Fibroblast of lung (primary cell): ENCODE data around the gene FGD4.

Experiments used
- EZH2 ChIP-seq: IDR thresholded peaks from 2 replicates; pipeline ENCODE4 v1.5.1; 2012; ENCODE audit warnings: low read length, control low read depth, mild to moderate bottlenecking; ENCODE audit errors: missing control alignments
- TF ChIP-seq, protein P1 (sequence below), 2 donors: IDR thresholded peaks in 1 of 2; conservative IDR thresholded peaks in 1 of 2; 1 replicate in 1 of 2; 2 replicates in 1 of 2; pipeline ENCODE4 v1.5.1; 2011 to 2012; ENCODE audit warnings: low read length in 2 of 2, control low read depth in 1 of 2, inconsistent platforms in 1 of 2, low read depth in 1 of 2, mild to moderate bottlenecking in 1 of 2

DNA sequence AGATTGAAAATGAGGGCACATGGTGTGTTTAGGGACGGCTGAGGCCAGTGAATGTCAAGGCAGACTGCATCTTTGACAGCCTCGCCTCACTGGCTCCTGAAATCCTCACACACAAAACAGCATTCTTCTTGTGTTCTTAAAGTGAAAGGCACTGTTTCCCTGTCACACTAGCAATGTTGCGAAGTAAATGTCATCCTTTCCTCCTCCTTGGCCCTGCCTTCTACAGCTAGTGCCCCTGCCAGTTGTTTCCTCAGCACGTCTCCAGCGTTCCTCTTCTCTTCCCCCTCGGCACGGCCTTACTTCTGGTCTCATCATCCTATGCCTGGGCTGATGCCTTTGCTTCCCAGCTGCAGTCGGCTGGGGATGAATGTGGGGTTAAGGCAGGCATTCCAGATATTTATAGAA, 150.3 kb downstream of the FGD4 start:
- TF ChIP-seq, protein P1, sequence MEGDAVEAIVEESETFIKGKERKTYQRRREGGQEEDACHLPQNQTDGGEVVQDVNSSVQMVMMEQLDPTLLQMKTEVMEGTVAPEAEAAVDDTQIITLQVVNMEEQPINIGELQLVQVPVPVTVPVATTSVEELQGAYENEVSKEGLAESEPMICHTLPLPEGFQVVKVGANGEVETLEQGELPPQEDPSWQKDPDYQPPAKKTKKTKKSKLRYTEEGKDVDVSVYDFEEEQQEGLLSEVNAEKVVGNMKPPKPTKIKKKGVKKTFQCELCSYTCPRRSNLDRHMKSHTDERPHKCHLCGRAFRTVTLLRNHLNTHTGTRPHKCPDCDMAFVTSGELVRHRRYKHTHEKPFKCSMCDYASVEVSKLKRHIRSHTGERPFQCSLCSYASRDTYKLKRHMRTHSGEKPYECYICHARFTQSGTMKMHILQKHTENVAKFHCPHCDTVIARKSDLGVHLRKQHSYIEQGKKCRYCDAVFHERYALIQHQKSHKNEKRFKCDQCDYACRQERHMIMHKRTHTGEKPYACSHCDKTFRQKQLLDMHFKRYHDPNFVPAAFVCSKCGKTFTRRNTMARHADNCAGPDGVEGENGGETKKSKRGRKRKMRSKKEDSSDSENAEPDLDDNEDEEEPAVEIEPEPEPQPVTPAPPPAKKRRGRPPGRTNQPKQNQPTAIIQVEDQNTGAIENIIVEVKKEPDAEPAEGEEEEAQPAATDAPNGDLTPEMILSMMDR (conservative IDR thresholded peaks at IDR 0.05 in 1 of 2, IDR thresholded peaks at IDR 0.05 in 1 of 2; ENCODE audit: low read depth in 1 of 2, low read length in 2 of 2), result no peak
- TF ChIP-seq EZH2, result no peak
